ENCODE results near the gene ANKRD55.

The ANKRD55 gene

DNA sequence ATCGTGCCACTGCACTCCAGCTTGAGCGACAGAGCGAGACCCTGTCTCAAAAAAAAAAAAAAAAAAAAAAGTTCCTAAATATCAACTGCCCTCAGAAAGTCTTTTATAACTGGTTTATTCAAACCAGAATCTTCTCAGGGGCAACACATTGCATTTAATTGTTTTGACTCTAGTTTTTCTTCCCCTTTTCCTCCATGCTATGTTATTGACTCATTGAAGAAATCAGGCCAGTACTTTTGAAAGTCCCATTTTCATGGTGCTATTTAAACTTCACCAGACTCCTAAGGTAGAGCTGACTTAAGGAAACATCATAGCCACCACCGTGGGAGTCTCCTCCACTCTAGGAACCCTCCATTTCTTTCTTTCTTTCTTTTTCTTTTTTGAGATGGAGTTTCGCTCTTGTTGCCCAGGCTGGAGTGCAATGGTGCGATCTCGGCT is 155.3 kb downstream of the ANKRD55 start:
- DNase-seq (ENCODE audit: low spot score) = no peak

GRCh38 chr5:56076486-56076885 is 156.6 kb downstream of the ANKRD55 start:
- no peak for DNase-seq (ENCODE audit: low spot score)

DNA sequence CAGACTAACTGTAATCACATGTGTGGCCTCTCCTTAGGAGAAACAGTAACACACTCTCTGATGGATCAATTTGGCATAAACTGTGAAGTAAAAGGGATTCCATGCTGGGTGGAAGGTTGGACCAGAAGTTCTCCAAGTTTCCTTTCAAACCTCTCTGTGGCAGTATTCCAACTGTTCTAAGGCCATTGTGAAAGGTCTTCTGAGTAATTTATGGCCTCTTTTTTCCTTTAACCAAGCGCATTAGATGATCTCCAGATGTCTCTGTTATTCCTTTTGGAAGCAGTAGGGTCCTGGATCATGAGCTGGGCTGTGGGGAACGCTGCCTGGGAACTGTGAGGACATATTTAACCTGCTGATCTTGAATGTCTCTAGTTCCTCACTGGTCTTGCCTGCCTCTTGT is 157.8 kb downstream of the ANKRD55 start:
- DNase-seq (ENCODE audit: low spot score) = no peak

DNA sequence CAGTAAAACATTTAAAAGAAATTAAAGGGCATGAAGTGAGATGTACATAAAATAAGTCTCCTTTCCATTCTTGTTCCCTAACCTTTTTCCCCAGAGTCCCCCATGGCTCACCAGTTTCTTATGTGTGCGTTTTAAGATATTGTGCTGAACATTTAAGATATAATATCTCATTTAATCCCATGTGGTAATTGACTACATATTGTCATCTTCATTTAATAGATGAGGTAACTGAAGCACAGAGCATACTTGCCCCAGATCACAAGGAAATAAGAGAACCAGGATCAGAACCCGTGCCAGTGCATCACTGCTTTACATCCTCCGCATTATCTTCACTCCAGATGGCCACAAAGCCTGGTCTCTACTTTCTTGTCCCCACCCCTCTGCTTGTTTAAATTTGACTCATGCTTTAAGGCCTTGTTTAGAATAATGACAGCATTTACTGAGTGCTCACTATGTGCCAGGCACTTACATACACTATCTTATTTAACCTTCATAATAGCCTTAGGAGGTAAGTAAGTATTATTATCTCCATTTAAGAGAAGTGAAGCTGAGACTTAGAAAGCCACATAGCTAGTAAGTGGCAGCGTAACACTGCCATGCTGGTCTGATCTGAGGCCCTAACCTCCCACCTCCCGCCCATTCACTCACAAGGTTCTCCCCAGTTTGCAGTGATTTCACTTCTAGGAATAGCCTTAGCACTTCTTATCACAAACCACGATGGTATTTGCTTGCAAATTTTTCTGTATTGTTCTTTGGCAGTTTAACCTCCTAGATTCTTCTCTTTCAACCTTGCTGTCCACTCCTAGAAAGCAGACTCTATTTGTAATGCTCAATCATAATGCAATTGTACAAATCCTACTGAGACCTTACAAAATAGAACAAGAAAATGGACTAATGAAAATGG is 160.0 kb downstream of the ANKRD55 start:
- no peak for DNase-seq (ENCODE audit: low spot score)

- DNase-seq (ENCODE audit: low spot score) = no peak
Observed at GRCh38 chr5:56071470-56071869, 161.7 kb downstream of the ANKRD55 start.

DNA sequence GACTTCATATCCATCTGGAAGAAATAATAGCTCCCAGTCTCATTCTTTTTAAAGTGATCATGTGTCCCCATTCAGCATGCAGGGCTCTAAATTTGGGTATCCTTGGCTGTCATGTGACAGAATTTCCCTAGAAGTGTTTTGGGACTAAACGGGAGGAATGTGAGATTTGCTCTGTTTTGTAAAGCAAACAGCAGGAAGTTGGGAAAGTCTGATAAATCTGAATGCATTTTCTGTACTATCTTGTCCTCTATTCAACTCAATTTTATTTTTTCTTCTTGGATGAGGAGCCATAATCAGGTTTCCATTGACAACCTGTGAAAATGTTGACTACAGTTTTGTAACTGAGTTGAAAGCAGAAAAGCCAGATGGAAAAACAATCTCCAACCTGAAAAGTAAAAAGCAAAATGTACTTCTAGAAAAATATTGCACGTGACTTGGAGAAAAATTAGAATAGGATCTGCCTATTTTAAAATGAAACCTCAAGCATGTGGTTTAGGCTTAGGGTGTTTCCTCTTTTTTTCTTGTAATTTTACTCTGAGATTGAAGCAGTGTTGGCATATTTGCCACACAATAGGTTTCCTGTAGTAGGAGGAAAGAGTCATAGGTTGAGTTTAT is 162.2 kb downstream of the ANKRD55 start:
- no peak for DNase-seq (ENCODE audit: low spot score)

DNA sequence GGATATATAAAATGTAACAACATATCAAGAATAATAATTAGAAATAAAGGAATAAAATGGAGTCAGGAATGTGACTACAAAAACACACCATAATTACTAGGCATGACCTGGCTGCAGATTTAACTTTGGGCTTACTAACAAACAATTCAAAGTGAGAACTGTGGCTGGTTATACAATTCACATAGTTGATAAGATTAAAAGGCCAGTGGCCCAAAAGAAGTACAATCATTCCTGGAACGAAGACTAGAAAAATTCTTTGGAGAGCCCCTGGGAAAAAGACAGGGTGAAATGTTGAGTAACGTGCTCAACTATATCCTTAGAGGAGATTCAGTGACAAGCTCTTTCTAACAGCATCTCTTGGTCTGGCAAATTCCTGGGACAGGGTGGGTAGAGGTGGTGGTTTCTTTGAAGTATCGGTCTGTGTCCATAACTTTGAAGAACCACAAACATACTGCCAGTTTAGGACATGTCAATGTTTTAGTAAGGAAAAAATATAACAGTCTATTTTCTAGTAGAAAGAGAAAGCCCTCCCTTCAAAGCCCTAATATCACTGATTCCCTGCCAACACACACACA is 163.4 kb downstream of the ANKRD55 start:
- no peak for DNase-seq (ENCODE audit: low spot score)

- DNase-seq (ENCODE audit: low spot score) = no peak
Observed at GRCh38 chr5:56066931-56067450, 166.1 kb downstream of the ANKRD55 start.

DNA sequence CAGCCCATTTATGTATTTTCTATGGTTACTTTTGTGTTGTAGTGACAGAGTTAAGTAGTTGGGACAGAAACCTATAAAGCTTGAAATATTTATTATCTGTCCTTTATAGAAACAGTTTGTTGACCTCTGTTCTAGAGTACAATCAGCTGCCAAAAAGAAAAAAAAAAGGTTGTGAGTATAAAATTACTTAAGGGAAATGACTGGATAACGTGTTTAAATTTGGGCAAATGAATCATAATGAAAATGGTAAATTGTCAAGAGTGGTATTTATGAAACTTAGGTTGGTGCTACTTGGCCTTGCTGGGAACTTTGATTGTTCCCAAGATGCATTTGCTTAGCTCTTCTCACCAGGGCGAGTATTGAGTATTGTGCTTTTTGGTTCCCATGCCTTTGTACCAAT is 168.1 kb downstream of the ANKRD55 start:
- DNase-seq (ENCODE audit: low spot score) = no peak

- no peak for DNase-seq (ENCODE audit: low spot score)
Observed at GRCh38 chr5:56060276-56061110, 172.6 kb downstream of the ANKRD55 start.

DNA sequence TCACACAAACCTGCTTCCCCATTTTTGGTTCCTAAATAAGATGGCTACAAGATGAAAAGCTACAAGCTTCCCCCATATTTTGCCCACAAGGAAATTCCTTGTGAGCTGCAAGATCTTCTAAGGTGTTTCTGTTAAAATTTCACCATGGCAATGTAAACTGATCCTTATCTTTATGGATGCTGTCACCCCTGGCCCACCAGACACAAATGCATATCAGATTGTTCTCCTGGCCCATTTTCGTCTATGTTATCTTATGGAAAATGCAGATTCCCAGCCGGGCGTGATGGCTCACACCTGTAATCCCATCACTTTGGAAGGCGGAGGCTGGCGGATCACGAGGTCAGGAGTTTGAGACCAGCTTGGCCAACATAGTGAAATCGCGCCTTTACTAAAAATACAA is 173.3 kb downstream of the ANKRD55 start:
- DNase-seq (ENCODE audit: low spot score) = no peak

DNA sequence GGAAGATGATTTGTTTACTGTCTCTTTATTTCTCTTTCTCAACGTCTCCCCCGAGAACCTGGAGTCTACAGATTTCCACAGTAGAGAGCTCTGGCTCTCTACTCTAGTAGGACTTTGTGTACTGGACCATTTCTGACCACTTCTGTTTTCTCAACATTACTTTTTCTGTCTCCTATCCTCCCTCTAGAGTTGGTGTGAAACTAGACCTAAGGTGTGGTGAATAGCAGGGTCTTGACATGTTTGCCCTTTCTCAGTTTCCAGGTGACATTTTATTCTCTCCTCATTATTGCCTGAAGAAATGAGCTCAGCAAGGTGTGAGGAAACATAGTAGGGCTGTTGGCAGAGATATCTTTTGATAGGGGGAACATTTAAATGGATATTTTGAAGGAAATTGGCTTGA is 176.3 kb downstream of the ANKRD55 start:
- no peak for DNase-seq (ENCODE audit: low spot score)

DNA sequence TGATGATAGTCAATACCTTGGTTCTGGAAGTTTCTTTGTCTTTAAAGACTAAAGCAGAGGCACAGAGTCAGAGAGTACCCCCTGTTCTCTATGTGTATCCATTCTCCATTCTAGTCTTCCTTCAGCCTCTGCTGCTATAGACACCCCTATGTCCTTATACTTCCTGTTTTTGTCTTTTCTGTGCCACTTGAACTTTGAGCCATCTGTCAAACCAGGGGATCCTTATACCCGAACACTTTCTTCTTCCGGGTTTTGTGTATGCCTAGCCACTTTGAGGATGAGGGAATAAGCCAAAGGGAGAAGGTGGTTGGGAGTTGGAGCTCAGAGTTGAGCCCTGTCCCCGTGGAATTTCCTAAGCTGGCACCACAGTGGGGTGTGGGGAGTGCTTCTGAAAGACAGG is 177.3 kb downstream of the ANKRD55 start:
- DNase-seq (ENCODE audit: low spot score) = no peak

DNA sequence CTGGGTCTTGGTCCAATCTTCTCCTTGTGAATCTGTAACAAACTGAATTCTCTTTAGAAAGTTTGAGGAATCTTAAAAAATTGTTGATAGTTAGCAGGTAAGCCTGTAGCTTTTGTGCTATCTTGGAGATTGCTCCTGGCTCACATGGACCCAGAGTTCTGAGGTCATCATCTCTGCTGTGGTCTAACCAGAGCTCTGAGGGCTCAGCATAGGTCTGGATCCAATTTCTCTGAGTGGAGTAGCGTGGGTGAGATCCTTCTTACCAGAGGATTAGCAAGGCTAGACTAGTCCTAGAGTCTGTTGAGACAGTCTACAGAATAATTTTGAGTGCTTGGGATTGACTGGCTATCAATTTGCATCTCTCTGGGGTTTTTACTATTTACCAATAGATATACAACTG is 177.8 kb downstream of the ANKRD55 start:
- DNase-seq (ENCODE audit: low spot score) = no peak

DNA sequence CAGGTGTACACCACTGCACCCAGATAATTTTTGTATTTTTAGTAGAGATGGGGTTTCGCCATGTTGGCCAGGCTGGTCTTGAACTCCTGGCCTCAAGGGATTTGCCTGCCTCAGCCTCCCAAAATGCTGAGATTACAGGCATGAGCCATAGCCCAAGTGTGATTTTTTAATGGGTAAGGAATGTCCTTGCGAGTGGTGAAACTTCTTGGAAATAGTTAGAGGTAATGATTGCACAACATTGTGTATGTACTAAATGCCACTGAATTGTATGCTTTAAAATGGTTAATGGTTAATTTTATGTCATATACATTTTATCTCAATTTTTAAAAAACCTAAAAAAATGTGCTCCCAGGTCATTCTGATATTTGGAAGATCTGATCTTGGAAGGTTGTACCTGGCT is 178.5 kb downstream of the ANKRD55 start:
- no peak for DNase-seq (ENCODE audit: low spot score)

DNA sequence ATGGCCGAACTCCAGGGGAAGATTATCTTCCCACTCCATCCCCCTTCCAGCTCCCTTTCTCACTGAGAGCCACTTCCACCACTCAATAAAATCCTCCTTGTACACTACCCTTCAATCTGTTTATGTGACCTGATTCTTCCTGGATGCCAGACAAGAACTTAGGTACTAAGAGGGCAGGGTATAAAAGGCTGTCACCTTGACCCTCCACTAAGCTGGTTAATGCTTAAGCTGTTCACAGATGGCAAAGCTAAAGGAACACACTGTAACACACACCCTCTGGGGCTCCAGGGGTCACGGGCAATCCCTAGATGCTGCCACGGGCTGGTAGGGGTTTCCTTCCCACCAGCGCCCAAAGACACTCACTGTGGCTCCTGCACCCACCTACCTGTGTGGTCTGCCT is 179.8 kb downstream of the ANKRD55 start:
- DNase-seq (ENCODE audit: low spot score) = no peak

- DNase-seq (ENCODE audit: low spot score) = no peak
Observed at GRCh38 chr5:56052735-56053134, 180.4 kb downstream of the ANKRD55 start.

DNA sequence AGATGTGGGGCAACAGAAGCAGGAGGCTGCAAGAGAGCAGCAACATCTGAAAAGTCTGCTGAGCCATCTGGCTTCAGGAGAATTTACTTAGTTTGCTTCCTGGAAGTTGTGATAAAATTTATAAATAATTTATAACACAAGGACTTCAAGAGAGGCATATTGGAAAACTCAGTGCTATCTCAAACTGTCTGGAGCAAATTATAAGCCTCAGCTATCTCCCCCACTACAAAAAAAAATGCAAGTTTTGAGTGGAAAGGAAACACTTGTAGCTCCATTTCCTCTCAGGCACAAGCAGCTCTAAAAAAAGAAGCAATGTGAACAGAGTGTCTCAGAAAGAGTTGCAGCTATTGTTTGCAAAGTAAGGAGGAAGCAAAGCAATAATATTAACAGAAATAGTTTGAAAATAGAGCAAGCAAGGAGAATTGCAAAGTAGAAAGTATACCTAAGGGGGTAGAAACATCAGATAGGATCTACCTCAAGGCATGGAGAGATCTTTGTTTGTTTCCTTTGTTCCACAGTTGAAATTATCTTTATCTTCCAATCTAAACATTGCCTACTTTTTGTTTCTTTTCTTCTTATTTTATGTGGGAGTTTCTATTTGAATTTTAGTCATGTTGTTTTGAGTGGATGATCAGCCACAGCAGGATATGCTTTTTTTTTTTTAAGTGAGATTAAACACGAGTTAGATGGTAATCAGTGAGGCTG is 182.4 kb downstream of the ANKRD55 start:
- no peak for DNase-seq (ENCODE audit: low spot score)

Data from hematopoietic multipotent progenitor cell treated with erythropoietin and hydrocortisone succinate and interleukin-3 and kit ligand, for 17 days (in vitro differentiated cells).